ENCODE measurements around the gene ILDR1. TPM values are rescaled to one million over a fixed set of nuclear protein-coding genes. Genes with fewer than 3 reads are reported as not detected.

ILDR1 gene
- total and polyA plus RNA-seq, 2 of the 4 experiments (the other 2 are of a cell fraction), result not detected

GRCh38 chr3:121981473-121981872 is 40.6 kb downstream of the ILDR1 start:
- H3K9me3 ChIP-seq (ENCODE audit: control insufficient read depth, insufficient read depth, low read length), result no peaks in the 10 kb centered on the region
- no peak for ATAC-seq (ENCODE audit: low read depth)
- H2BK20ac ChIP-seq (ENCODE audit: low read depth, low read length), result no peak overlapping the region
- no peak overlapping the region for H3K9ac ChIP-seq (ENCODE audit: low read depth, low read length)
- ChIA-PET POLR2A (ENCODE audit: unreplicated experiment) (no interaction called here), CTCF (no interaction called here)
- H2BK15ac ChIP-seq (ENCODE audit: low read depth, low read length), result no peak overlapping the region
- H3K14ac ChIP-seq (replicated peaks; ENCODE audit: low read depth, low read length), result no peak overlapping the region
- H3K27me3 ChIP-seq (ENCODE audit: control insufficient read depth, insufficient read depth, low read length), result no peaks in the 10 kb centered on the region
- H4K20me1 ChIP-seq (ENCODE audit: insufficient read depth, low read length), result no peaks in the 10 kb centered on the region
- H3K4ac ChIP-seq (ENCODE audit: low read depth, low read length), result no peak overlapping the region
- WGBS, 2 experiments (ENCODE audit: extremely low coverage in 2 of 2, insufficient read length in 1 of 2), result no CpG with 5 or more reads among the region's 2 CpGs
- no peaks in the 10 kb centered on the region for H3K36me3 ChIP-seq (ENCODE audit: control insufficient read depth, insufficient read depth, low read length)
- H3K23ac ChIP-seq (ENCODE audit: low read depth, low read length), result no peak overlapping the region
- dilution Hi-C loops (cut with HindIII; ENCODE audit: low sequenced_read_pairs, unreplicated experiment) (no loop called here), in situ Hi-C loops (cut with MboI; ENCODE audit: low sequenced_read_pairs) (no loop called here), intact Hi-C loops (cut with micrococcal nuclease) (no loop called here)
- no peak overlapping the region for H2AK5ac ChIP-seq (ENCODE audit: low read depth, low read length)
- H3K4me3 ChIP-seq (ENCODE audit: insufficient read depth, low read depth, low read length), result no peak overlapping the region
- H4K5ac ChIP-seq (ENCODE audit: low read depth, low read length), result no peak overlapping the region
- no peak overlapping the region for H2BK120ac ChIP-seq (ENCODE audit: low read depth, low read length)
- H2AFZ ChIP-seq (replicated peaks; ENCODE audit: low read length, poor library complexity), result no peak overlapping the region
- no peaks in the 10 kb centered on the region for H3K4me1 ChIP-seq (ENCODE audit: control insufficient read depth, insufficient read depth, low read length)
- no peak overlapping the region for H3K4me2 ChIP-seq (ENCODE audit: low read depth, low read length)
- H4K8ac ChIP-seq (ENCODE audit: low read depth in 2 of 2, low read length in 2 of 2), result no peak overlapping the region
- no peaks in the 10 kb centered on the region for H3K9me1 ChIP-seq (ENCODE audit: insufficient read depth, low read length)
- no peak overlapping the region for H2AK9ac ChIP-seq (replicated peaks; ENCODE audit: low read depth, low read length, poor library complexity)
- DNase-seq, result no peak
- no peak overlapping the region for H3K18ac ChIP-seq (ENCODE audit: low read depth, low read length)
- no peak overlapping the region for H4K91ac ChIP-seq (ENCODE audit: insufficient read depth, low read depth, low read length)
- H2BK5ac ChIP-seq (ENCODE audit: low read depth, low read length, poor library complexity, severe bottlenecking), result no peak overlapping the region
- TF ChIP-seq MXI1 (IDR thresholded peaks at IDR 0.05; ENCODE audit: borderline replicate concordance, low read depth, low read length) (no peak), SMC3 (IDR thresholded peaks at IDR 0.05; ENCODE audit: low read depth, low read length) (no peak), MAFK (IDR thresholded peaks at IDR 0.05; ENCODE audit: low read depth, low read length) (no peak), NFE2L2 (IDR thresholded peaks at IDR 0.05; ENCODE audit: low read depth, low read length) (no peak), FOS (IDR thresholded peaks at IDR 0.05; ENCODE audit: low read depth, low read length) (no peak), BHLHE40 (IDR thresholded peaks at IDR 0.05; ENCODE audit: low read depth, low read length) (no peak), CEBPB (IDR thresholded peaks at IDR 0.05; ENCODE audit: low read depth, low read length) (no peak), CHD1 (IDR thresholded peaks at IDR 0.05; ENCODE audit: low read depth, low read length) (no peak), RCOR1 (IDR thresholded peaks at IDR 0.05; ENCODE audit: insufficient replicate concordance, low read length) (no peak), POLR2A (IDR thresholded peaks at IDR 0.05; ENCODE audit: low read depth, low read length) (no peak), RAD21 (IDR thresholded peaks at IDR 0.05; ENCODE audit: low read length) (no peak), MAZ (IDR thresholded peaks at IDR 0.05; ENCODE audit: borderline replicate concordance, low read depth, low read length) (no peak), RFX5 (IDR thresholded peaks at IDR 0.05; ENCODE audit: low read depth, low read length) (no peak)
- TF ChIP-seq, protein P1, sequence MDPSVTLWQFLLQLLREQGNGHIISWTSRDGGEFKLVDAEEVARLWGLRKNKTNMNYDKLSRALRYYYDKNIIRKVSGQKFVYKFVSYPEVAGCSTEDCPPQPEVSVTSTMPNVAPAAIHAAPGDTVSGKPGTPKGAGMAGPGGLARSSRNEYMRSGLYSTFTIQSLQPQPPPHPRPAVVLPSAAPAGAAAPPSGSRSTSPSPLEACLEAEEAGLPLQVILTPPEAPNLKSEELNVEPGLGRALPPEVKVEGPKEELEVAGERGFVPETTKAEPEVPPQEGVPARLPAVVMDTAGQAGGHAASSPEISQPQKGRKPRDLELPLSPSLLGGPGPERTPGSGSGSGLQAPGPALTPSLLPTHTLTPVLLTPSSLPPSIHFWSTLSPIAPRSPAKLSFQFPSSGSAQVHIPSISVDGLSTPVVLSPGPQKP (IDR thresholded peaks at IDR 0.05; ENCODE audit: borderline replicate concordance, low read depth, low read length), result no peak
- TF ChIP-seq, protein P2, sequence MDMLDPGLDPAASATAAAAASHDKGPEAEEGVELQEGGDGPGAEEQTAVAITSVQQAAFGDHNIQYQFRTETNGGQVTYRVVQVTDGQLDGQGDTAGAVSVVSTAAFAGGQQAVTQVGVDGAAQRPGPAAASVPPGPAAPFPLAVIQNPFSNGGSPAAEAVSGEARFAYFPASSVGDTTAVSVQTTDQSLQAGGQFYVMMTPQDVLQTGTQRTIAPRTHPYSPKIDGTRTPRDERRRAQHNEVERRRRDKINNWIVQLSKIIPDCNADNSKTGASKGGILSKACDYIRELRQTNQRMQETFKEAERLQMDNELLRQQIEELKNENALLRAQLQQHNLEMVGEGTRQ (IDR thresholded peaks at IDR 0.05; ENCODE audit: low read depth, low read length), result no peak
- TF ChIP-seq, protein P3, sequence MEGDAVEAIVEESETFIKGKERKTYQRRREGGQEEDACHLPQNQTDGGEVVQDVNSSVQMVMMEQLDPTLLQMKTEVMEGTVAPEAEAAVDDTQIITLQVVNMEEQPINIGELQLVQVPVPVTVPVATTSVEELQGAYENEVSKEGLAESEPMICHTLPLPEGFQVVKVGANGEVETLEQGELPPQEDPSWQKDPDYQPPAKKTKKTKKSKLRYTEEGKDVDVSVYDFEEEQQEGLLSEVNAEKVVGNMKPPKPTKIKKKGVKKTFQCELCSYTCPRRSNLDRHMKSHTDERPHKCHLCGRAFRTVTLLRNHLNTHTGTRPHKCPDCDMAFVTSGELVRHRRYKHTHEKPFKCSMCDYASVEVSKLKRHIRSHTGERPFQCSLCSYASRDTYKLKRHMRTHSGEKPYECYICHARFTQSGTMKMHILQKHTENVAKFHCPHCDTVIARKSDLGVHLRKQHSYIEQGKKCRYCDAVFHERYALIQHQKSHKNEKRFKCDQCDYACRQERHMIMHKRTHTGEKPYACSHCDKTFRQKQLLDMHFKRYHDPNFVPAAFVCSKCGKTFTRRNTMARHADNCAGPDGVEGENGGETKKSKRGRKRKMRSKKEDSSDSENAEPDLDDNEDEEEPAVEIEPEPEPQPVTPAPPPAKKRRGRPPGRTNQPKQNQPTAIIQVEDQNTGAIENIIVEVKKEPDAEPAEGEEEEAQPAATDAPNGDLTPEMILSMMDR (conservative IDR thresholded peaks at IDR 0.05; ENCODE audit: low read depth, low read length), result no peak
- H3K27ac ChIP-seq (ENCODE audit: insufficient read depth, low read length), result no peak overlapping the region
- no peak overlapping the region for H3K56ac ChIP-seq (ENCODE audit: extremely low read depth, insufficient read depth, low read length)
- no TSS peak for BruUV-seq (replicated peaks)
- no peaks in the 10 kb centered on the region for H3K79me1 ChIP-seq (ENCODE audit: low read depth in 1 of 2, low read length in 2 of 2)
